ENCODE results near the gene SMIM5. TPM values are rescaled to one million over a fixed set of nuclear protein-coding genes. Genes with fewer than 3 reads are reported as not detected.

Gene SMIM5
- total and polyA plus RNA-seq, 9 of the 15 experiments (the other 6 are each of a cell fraction or from before 2014, with no cell fraction given), result 0.08 TPM; not detected in 8

DNA sequence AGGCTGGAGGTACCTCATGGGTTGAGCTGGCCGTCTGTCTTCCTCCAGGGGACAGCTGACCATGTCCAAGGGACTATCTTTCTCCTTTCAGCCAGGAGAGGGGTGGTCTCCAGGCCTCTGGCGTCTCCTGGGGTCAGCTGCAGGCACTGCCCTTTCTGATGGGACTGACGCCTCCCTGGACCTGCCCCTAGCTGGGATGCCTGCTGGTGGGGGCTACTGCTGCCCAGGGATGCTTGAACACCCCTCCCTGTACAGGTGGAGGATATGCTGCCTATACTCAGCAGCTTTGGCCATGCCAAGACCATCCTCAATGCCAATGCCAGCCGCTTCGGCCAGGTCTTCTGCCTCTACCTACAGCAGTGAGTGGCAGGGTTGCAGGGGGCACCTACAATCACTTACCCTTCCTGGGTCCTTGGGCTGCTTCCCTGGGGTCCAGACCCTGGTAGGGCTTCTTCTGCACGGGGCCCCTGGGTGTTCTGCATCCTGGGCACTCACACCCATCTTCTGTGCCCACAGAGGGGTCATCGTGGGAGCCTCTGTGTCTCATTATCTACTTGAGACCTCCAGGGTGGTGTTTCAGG, 41.4 kb upstream of the SMIM5 start:
- ChIA-PET POLR2A (interaction anchor here (0.7 kb wide), 1 partner anchor 11 kb away, joined by 4 read pairs; no protein-coding TSS in a partner anchor), CTCF (ENCODE audit: low intra/inter-chr PET ratio) (interaction anchor here (0.5 kb wide), 1 partner anchor 178 kb away, joined by 3 read pairs; no protein-coding TSS in a partner anchor)
- no peaks in the 10 kb centered on the region for H3K9me1 ChIP-seq (ENCODE audit: control insufficient read depth, insufficient read depth, low read length)
- 30% methylated on average over 7 of the region's 7 CpGs for WGBS (ENCODE audit: insufficient coverage, low coverage, missing lambda C conversion rate)
- H3K9ac ChIP-seq (ENCODE audit: insufficient read depth in 1 of 2, low read depth in 2 of 2, low read length in 2 of 2), result no peak overlapping the region; a peak in 1 of 4 replicates
- no peak overlapping the region for H3K27ac ChIP-seq (ENCODE audit: extremely low read depth, low read depth, low read length)
- FAIRE-seq (no peak), ATAC-seq (no peak), DNase-seq (ENCODE audit: extremely low read depth in 1 of 4, low spot score in 3 of 4) (no peak)
- intact Hi-C loops (cut with micrococcal nuclease) (no loop called here), in situ Hi-C loops (cut with MboI) (no loop called here)
- H3K9me3 ChIP-seq (replicated peaks; ENCODE audit: control insufficient read depth, insufficient read depth, low read depth, low read length), result no peaks in the 10 kb centered on the region
- H3K4me1 ChIP-seq (replicated peaks in 1 of 2; ENCODE audit: control insufficient read depth in 2 of 2, insufficient read depth in 2 of 2, low read length in 2 of 2), result peaks cover 6 to 53% of the 10 kb centered on the region in 2 experiments; a peak in 3 of 5 replicates
- no peak overlapping the region for H3K4me2 ChIP-seq (ENCODE audit: insufficient read depth, low read length)
- no peaks in the 10 kb centered on the region for H3K36me3 ChIP-seq (ENCODE audit: control insufficient read depth, insufficient read depth, low read length)
- H3K79me2 ChIP-seq (ENCODE audit: control insufficient read depth, insufficient read depth, low read length), result no peaks in the 10 kb centered on the region
- peaks cover 4 to 24% of the 10 kb centered on the region in 2 experiments; a peak in 4 of 5 replicates for H3K27me3 ChIP-seq (ENCODE audit: control insufficient read depth in 2 of 2, insufficient read depth in 2 of 2, low read length in 2 of 2)
- H3K4me3 ChIP-seq, result no peak overlapping the region
- no peak overlapping the region for H2AFZ ChIP-seq (ENCODE audit: low read depth, low read length)
- no peaks in the 10 kb centered on the region for H4K20me1 ChIP-seq (replicated peaks; ENCODE audit: control insufficient read depth, insufficient read depth, low read length)
- no TSS peak for BruUV-seq (replicated peaks)
- TF ChIP-seq BMI1 (IDR thresholded peaks at IDR 0.05; ENCODE audit: low read length), result no peak
- TF ChIP-seq XRCC3 (IDR thresholded peaks at IDR 0.05), result no peak
- no peak for TF ChIP-seq CEBPG (CRISPR knock-in tag; IDR thresholded peaks at IDR 0.05)
- no peak for TF ChIP-seq CEBPG (tag; conservative IDR thresholded peaks at IDR 0.05 in 1 of 2, IDR thresholded peaks at IDR 0.05 in 1 of 2)
- no peak for TF ChIP-seq NCOR1 (IDR thresholded peaks at IDR 0.05)
- TF ChIP-seq, protein P1, sequence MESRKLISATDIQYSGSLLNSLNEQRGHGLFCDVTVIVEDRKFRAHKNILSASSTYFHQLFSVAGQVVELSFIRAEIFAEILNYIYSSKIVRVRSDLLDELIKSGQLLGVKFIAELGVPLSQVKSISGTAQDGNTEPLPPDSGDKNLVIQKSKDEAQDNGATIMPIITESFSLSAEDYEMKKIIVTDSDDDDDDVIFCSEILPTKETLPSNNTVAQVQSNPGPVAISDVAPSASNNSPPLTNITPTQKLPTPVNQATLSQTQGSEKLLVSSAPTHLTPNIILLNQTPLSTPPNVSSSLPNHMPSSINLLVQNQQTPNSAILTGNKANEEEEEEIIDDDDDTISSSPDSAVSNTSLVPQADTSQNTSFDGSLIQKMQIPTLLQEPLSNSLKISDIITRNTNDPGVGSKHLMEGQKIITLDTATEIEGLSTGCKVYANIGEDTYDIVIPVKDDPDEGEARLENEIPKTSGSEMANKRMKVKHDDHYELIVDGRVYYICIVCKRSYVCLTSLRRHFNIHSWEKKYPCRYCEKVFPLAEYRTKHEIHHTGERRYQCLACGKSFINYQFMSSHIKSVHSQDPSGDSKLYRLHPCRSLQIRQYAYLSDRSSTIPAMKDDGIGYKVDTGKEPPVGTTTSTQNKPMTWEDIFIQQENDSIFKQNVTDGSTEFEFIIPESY (CRISPR knock-in tag; IDR thresholded peaks at IDR 0.05), result no peak
- TF ChIP-seq MBD1 (CRISPR knock-in tag; IDR thresholded peaks at IDR 0.05), result no peak
- TF ChIP-seq ZNF740 (CRISPR knock-in tag; IDR thresholded peaks at IDR 0.05), result no peak
- no peak for TF ChIP-seq ZNF740 (tag; IDR thresholded peaks at IDR 0.05)
- no peak for TF ChIP-seq ARNT (IDR thresholded peaks at IDR 0.05)
- no peak for TF ChIP-seq KLF16 (IDR thresholded peaks at IDR 0.05)
- no peak for TF ChIP-seq ZNF133 (CRISPR knock-in tag; IDR thresholded peaks at IDR 0.05)
- no peak for TF ChIP-seq TRIM24 (IDR thresholded peaks at IDR 0.05)
- TF ChIP-seq DEAF1 (CRISPR knock-in tag; IDR thresholded peaks at IDR 0.05), result no peak
